ENCODE results near the gene DIS3L2.
"Not testable (repeated sequence)": the region's sequence is repeated elsewhere in the genome, so short reads cannot be mapped to it uniquely, and the experiment has no call there.

DIS3L2 gene

GRCh38 chr2:232006253-232006652 lies 44.7 kb downstream of the DIS3L2 start:
- no peak for DNase-seq (ENCODE audit: low read depth in 1 of 2, low spot score in 1 of 2)

- DNase-seq (ENCODE audit: low read depth in 1 of 2, low spot score in 1 of 2): no peak
Measured at GRCh38 chr2:232008907-232009638, 47.6 kb downstream of the DIS3L2 start.

GRCh38 chr2:232009639-232010274 lies 48.2 kb downstream of the DIS3L2 start:
- no peak for DNase-seq (ENCODE audit: low read depth in 1 of 2, low spot score in 1 of 2)

DNA sequence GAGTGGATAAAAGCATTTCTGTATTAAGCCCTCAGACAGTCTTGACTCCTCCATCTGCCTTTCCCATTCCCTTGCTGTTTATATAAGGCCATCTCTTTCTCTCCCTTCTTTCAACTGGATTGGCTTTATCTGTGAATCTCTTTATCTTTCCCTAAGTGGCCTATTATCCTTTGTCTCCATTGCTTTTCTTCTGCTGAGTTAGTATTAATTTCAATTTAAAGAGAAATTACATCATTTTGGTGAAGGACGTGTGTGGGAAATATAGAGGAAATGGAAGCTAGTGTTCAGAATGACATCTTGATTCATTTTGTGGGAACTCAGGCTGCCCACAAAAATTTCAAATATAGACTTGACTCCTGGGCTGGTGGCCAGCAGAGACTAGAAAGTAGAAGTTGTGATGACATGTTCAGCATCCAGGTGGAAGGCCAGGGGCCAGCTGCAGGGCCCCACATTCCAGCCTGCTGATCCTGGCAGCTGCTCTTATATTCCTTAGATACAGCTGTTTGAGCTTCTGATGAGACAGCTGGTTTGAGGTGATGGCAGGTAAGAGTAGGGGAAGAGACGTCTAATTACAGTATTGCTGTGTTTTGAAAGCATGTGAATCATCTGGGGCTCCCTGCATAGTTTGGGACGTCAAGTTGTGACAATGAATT lies 52.3 kb downstream of the DIS3L2 start:
- DNase-seq (ENCODE audit: low read depth in 1 of 2, low spot score in 1 of 2): no peak

DNA sequence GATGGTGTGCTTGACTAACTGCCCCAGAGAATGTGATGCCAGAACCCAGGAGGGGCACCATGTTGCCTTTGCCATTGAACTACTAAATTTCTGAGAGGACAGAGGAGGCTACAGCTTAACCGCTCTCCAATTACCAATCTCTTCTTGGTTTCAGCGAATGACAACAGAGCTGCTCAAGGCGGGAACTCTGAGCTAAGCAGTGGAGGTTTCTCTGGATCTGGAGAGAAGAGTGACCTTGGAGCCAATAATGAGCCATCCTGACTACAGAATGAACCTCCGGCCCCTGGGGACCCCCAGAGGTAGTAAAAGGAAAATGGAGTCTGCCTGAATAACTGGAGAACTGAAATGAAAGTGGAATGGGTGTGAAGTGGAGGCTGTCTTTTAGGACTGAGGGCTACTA lies 53.2 kb downstream of the DIS3L2 start:
- no peak for DNase-seq (ENCODE audit: low read depth in 1 of 2, low spot score in 1 of 2)

DNA sequence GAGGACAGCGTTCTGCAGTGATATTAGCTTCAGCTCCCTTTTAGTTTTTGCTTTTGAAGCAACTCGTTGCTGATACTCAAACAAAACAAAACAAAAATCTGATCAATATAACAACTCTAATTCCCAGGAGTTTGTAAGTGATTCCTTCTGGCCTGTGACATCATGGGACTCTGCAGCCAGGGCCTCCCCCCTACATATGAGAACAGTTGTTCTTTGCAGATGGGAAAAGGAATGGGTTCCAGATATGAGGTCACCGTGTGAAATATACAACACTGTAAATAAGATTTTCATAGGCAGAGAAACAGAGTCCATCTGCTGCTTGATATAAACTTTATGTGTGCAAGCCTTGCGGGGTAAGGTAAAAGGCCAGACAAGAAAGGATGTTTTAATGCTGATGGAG lies 56.7 kb downstream of the DIS3L2 start:
- no peak for DNase-seq (ENCODE audit: low read depth in 1 of 2, low spot score in 1 of 2)

GRCh38 chr2:232022718-232023117 lies 61.2 kb downstream of the DIS3L2 start:
- DNase-seq (ENCODE audit: low read depth in 1 of 2, low spot score in 1 of 2): no peak

GRCh38 chr2:232023426-232023825 lies 61.9 kb downstream of the DIS3L2 start:
- no peak for DNase-seq (ENCODE audit: low read depth in 1 of 2, low spot score in 1 of 2)

DNA sequence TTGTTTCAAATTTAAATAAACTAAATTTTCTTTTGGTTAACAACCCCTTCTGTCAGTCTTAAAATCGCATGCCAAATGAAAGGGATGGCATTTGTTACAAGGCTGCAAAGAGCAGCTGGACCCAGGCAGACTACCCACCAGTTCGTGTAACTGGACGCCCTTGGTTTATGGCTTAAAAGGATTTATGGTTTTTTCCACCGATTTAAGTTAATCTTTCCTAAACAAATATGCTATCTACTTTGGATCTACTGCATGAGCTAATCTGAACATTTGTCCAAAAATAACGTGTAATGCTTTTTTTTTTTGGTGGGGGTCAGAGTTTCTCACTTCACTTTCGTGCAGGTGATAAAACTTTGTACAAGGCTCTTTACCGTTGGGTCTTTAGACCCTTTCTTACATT lies 62.9 kb downstream of the DIS3L2 start:
- DNase-seq (ENCODE audit: low read depth in 1 of 2, low spot score in 1 of 2): no peak

GRCh38 chr2:232026910-232027309 lies 65.4 kb downstream of the DIS3L2 start:
- DNase-seq (ENCODE audit: low read depth in 1 of 2, low spot score in 1 of 2): no peak

- DNase-seq (ENCODE audit: low read depth in 1 of 2, low spot score in 1 of 2): no peak
Measured at GRCh38 chr2:232027530-232027929, 66.0 kb downstream of the DIS3L2 start.

DNA sequence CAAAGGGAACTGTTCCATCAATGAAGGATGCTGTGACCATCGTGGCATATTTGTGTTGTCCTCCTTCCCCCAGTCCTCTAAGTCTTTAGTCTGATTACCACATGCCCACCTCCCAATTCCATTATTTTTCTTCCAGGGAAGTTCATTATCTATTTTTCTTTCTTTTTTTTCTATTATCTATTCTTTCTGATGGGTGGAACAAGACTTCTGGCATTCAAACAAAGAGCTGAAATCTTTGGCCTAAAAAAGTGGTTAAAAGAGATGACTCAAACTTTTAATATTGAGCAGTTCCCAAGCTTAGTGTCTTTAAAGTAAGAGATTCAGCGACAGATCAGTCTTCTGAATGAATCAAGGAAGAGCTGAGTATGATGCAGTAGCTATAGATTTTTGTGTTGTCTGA lies 66.6 kb downstream of the DIS3L2 start:
- no peak for DNase-seq (ENCODE audit: low read depth in 1 of 2, low spot score in 1 of 2)

DNA sequence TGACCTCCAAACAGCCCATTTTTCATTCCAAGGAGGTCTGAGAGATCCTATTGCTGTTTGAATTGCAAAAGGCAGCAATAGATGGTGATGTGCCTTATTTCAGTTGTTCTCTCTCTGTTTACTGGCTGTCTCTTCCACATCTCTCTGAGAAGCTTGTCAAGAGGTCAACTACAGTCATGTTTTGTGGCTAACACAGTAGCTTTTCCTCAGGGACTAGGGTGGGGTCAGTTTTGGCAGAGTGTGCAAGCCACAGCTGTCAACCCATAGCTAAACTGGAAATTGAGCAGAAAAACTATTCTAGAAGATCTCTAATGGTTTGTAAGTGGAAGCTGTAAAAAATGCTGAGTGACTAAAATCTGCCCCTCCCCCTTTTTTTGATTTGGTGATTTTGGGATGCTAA lies 67.1 kb downstream of the DIS3L2 start:
- no peak for DNase-seq (ENCODE audit: low read depth in 1 of 2, low spot score in 1 of 2)

DNA sequence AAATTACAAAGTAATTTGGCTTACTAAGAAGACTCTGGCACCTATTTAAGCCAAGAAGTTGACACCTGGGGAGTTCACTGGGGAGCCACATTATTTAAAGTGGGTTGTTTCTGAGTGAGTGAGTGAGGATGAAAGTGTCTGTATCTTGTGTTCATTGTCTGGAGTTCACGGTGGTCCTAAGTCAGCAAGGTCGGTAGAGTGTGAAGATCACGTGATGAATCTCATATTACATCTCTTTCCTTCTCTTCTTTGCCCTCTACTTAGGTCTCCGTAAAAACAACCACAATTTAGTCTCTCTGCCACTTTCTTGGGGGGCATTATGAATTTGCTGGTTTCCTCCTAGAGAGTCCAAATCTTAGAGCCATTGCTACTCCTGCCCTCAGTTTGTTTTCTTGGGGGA lies 67.8 kb downstream of the DIS3L2 start:
- no peak for DNase-seq (ENCODE audit: low read depth in 1 of 2, low spot score in 1 of 2)

- DNase-seq (ENCODE audit: low read depth in 1 of 2, low spot score in 1 of 2): no peak
Measured at GRCh38 chr2:232030229-232030628, 68.7 kb downstream of the DIS3L2 start.

- DNase-seq (ENCODE audit: low read depth in 1 of 2, low spot score in 1 of 2): not testable (repeated sequence)
Measured at GRCh38 chr2:232035292-232035691, 73.8 kb downstream of the DIS3L2 start.

GRCh38 chr2:232036876-232037275 lies 75.4 kb downstream of the DIS3L2 start:
- not testable (repeated sequence) for DNase-seq (ENCODE audit: low read depth in 1 of 2, low spot score in 1 of 2)

DNA sequence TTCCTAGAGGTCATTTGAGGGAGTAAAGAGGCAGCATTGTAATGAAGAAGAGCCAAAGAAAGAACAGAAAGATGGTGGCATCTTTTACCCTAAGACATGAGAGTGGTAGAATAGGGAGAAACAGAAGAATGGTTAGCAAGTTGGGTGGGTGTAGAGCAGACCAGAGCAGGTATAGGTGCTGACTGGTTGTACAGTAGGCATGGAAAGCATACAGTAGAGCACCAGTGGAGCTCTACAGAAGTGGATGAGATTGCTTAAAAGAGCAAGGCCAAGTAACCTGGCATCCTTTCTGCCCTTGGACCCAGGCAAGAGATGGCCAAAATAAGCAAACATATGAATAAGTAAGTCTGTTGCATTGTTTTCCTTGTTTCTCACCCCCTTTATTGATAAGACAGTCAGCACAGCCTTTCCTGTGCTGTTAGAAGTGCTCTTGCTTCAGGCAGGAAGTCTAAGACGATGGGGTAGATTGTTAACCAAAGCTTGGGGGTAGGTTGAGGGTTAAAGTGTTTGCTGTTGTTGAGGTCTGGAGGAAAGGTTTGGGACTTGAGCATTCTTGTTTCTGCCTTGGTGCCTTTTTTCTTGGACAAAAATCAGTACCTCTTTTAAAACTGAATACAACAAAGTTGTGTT lies 76.9 kb downstream of the DIS3L2 start:
- no peak for DNase-seq (ENCODE audit: low read depth in 1 of 2, low spot score in 1 of 2)

DNA sequence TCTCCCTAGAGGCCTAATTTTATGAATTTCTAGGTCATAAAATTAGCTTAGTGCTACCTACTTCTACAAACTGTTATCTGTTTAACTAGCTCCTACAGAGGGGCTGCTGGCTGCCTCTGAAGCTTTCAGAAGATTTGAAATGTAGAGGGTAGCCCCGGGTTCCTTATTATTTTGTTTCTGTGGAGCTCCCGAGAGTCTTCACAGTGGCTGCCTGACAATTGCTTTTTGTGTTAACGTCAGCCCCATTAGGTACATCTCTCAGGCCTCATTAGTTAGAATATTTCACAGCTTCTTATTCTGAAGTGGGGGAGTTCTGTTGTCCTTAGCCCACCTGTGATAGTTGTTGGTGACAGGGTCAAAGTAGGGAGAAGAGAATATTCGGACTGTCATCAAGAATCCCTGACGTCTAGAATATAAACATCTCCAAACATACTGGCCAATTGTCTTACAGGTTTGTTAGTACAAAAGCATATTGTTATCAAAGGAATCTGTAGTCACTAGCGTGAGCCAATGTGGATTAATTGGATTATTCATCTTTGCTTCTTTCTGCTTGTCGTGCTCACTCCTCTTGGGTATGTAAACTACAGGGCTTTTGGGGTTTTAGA lies 77.5 kb downstream of the DIS3L2 start:
- no peak for DNase-seq (ENCODE audit: low read depth in 1 of 2, low spot score in 1 of 2)

DNA sequence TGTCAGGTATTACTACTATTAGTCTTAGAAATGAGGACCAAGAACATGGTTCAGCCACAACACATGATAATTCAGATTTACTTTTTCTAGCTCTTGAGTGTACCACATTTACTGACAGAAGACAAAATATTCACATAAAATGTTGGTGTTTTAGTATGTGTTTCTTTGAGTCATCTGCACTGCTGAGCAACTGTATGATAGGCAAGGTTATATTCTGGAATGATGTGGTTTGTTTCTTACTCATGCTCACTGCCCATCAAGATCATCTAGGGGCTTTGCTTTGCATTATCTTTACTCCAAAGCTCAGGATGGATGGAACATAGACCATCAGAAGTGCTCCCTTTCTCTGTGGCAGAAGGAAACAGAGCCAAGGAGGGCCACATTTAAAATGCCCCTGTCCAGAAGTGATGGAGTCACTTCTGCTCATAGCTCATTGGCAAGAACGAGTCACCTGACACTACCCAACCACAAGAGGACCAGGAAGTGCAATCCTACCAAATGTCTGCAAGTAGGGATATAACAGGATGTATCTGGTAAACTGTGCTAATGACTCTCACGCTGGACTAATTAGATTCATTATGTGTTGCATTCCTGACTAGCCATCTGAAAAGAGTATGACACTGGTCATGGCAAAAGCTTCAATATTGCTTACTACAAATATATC lies 81.5 kb downstream of the DIS3L2 start:
- no peak for DNase-seq (ENCODE audit: low read depth in 1 of 2, low spot score in 1 of 2)

DNA sequence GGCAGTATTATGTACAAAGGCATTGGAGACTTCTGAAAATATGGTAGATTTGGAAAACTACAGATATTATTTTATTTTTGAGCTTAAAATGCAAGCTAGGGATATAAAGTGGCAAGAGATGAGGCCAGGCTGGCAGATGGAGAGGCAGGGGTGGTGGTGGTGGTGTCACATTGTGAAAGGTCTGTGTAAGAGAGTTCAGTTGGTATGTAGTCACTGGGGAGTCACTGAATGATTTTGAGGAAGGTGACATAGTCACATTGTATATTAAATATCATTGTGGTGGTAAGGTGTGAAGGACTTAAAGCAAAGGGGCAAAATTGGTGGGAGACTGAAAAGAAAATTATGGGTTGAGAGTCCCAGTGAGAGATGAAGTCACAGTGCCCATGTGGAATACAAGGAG lies 82.5 kb downstream of the DIS3L2 start:
- DNase-seq (ENCODE audit: low read depth in 1 of 2, low spot score in 1 of 2): no peak

Measured in stimulated activated CD4-positive, alpha-beta T cell treated with anti-CD3 and anti-CD28 coated beads, Interleukin-15, amount 100 ng/mL, for 1 hour (primary cell).